ENCODE measurements around the gene OSGIN1. TPM values are rescaled to one million over a fixed set of nuclear protein-coding genes. Genes with fewer than 3 reads are reported as not detected.

The OSGIN1 gene
- polyA plus RNA-seq, 3 donors = 1.8 to 4.0 (median 2.0) TPM

GRCh38 chr16:83996481-83997252 is 43.6 kb downstream of the OSGIN1 start:
- Histone ChIP-seq H3K4me2 (replicated peaks; ENCODE audit: extremely low read depth, low read length, poor library complexity, severe bottlenecking) (no peak overlapping the region), H3K4me1 (ENCODE audit: control insufficient read depth in 1 of 2, insufficient read depth in 2 of 2, low read length in 2 of 2) (peaks cover 35 to 37% of the 10 kb centered on the region in 2 donors), H3K4me3 (replicated peaks in 1 of 3; ENCODE audit: low read depth in 2 of 3, low read length in 3 of 3) (no peak overlapping the region), H3K27ac (ENCODE audit: low read depth in 1 of 2, low read length in 2 of 2) (no peak overlapping the region), H2AFZ (ENCODE audit: insufficient read depth, low read depth, low read length, poor library complexity, severe bottlenecking) (no peak overlapping the region), H3K36me3 (replicated peaks in 1 of 2; ENCODE audit: control insufficient read depth in 1 of 2, insufficient read depth in 2 of 2, low read length in 2 of 2) (no peaks in the 10 kb centered on the region), H3K9ac (ENCODE audit: insufficient read depth, low read length, poor library complexity, severe bottlenecking) (no peak overlapping the region), H3K9me3 (replicated peaks in 1 of 2; ENCODE audit: control insufficient read depth in 1 of 2, insufficient read depth in 1 of 2, low read length in 2 of 2) (no peaks in the 10 kb centered on the region), H3K27me3 (ENCODE audit: control insufficient read depth in 2 of 2, insufficient read depth in 2 of 2, low read length in 2 of 2) (peaks cover 0 to 17% of the 10 kb centered on the region in 2 donors), H3K79me2 (ENCODE audit: insufficient read depth, low read length) (no peaks in the 10 kb centered on the region), H4K20me1 (ENCODE audit: insufficient read depth, low read length) (no peaks in the 10 kb centered on the region)
- H3K9me3 Mint-ChIP-seq = peaks cover 0 to 10% (median 5%) of the 10 kb centered on the region in 7 donors
- H3K27ac Mint-ChIP-seq = peak overlapping the region in 1 of 7 donors; percentile 36
- peaks cover 33% of the 10 kb centered on the region for H3K4me1 Mint-ChIP-seq
- peaks cover 34 to 55% (median 37%) of the 10 kb centered on the region in 3 donors for H3K27me3 Mint-ChIP-seq (ENCODE audit: low read depth in 3 of 3)
- 84% methylated on average over 14 of the region's 15 CpGs for WGBS (ENCODE audit: insufficient coverage)
- intact Hi-C loops (cut with micrococcal nuclease) = no loop called here
- DNase-seq = no peak
- H3K36me3 Mint-ChIP-seq = peaks cover 4 to 11% of the 10 kb centered on the region in 2 donors
- H3K4me3 Mint-ChIP-seq = peak overlapping the region in 1 of 2 donors; percentile 61
- TF ChIP-seq CTCF (IDR thresholded peaks at IDR 0.05) = no peak

GRCh38 chr16:83998091-83998490 is 45.1 kb downstream of the OSGIN1 start:
- no peak for TF ChIP-seq CTCF (IDR thresholded peaks at IDR 0.05)
- Mint-ChIP-seq H3K36me3 (peaks cover 4 to 11% of the 10 kb centered on the region in 2 donors), H3K4me1 (peaks cover 29% of the 10 kb centered on the region), H3K9me3 (peaks cover 0 to 4% (median 2%) of the 10 kb centered on the region in 7 donors), H3K27me3 (ENCODE audit: low read depth in 3 of 3) (peaks cover 27 to 51% (median 34%) of the 10 kb centered on the region in 3 donors), H3K27ac (no peak overlapping the region), H3K4me3 (no peak overlapping the region)
- no peaks in the 10 kb centered on the region for H3K36me3 ChIP-seq (replicated peaks in 1 of 2; ENCODE audit: control insufficient read depth in 1 of 2, insufficient read depth in 2 of 2, low read length in 2 of 2)
- H3K9me3 ChIP-seq (replicated peaks in 1 of 2; ENCODE audit: control insufficient read depth in 1 of 2, insufficient read depth in 1 of 2, low read length in 2 of 2) = no peaks in the 10 kb centered on the region
- no peaks in the 10 kb centered on the region for H4K20me1 ChIP-seq (ENCODE audit: insufficient read depth, low read length)
- peaks cover 0 to 25% of the 10 kb centered on the region in 2 donors for H3K27me3 ChIP-seq (ENCODE audit: control insufficient read depth in 2 of 2, insufficient read depth in 2 of 2, low read length in 2 of 2)
- H2AFZ ChIP-seq (ENCODE audit: insufficient read depth, low read depth, low read length, poor library complexity, severe bottlenecking) = no peak overlapping the region
- no peak overlapping the region for H3K4me3 ChIP-seq (replicated peaks in 1 of 3; ENCODE audit: low read depth in 2 of 3, low read length in 3 of 3)
- no peaks in the 10 kb centered on the region for H3K79me2 ChIP-seq (ENCODE audit: insufficient read depth, low read length)
- H3K9ac ChIP-seq (ENCODE audit: insufficient read depth, low read length, poor library complexity, severe bottlenecking) = no peak overlapping the region
- DNase-seq = no peak
- H3K4me2 ChIP-seq (replicated peaks; ENCODE audit: extremely low read depth, low read length, poor library complexity, severe bottlenecking) = no peak overlapping the region
- intact Hi-C loops (cut with micrococcal nuclease) = no loop called here
- WGBS (ENCODE audit: insufficient coverage) = 91% methylated on average over 12 of the region's 13 CpGs
- no peak overlapping the region for H3K27ac ChIP-seq (ENCODE audit: low read depth in 1 of 2, low read length in 2 of 2)
- H3K4me1 ChIP-seq (ENCODE audit: control insufficient read depth in 1 of 2, insufficient read depth in 2 of 2, low read length in 2 of 2) = peaks cover 32% of the 10 kb centered on the region in 2 donors

Measured in CD14-positive monocyte (primary cell).